Measurements from ENCODE around the gene TMEM252.

The TMEM252 gene

GRCh38 chr9:68500457-68501381 lies 40.0 kb downstream of the TMEM252 start:
- H3K27ac ChIP-seq (ENCODE audit: low read depth, low read length) = no peak overlapping the region
- peaks cover 0 to 6% (median 0%) of the 10 kb centered on the region in 5 donors for H3K36me3 ChIP-seq (ENCODE audit: control insufficient read depth in 5 of 5, insufficient read depth in 5 of 5, low read length in 5 of 5)
- no peaks in the 10 kb centered on the region for H3K27me3 ChIP-seq (ENCODE audit: control insufficient read depth in 5 of 5, insufficient read depth in 4 of 5, low read length in 5 of 5)
- no peaks in the 10 kb centered on the region for H3K9me3 ChIP-seq (ENCODE audit: control insufficient read depth in 5 of 5, low read length in 5 of 5)
- peaks cover 0 to 3% (median 0%) of the 10 kb centered on the region in 5 donors for H3K4me1 ChIP-seq (ENCODE audit: control insufficient read depth in 5 of 5, insufficient read depth in 5 of 5, low read length in 5 of 5)
- no peak overlapping the region for H3K4me3 ChIP-seq (ENCODE audit: low read depth in 1 of 5, low read length in 5 of 5)
- no peak overlapping the region for H3K9ac ChIP-seq (ENCODE audit: low read length in 5 of 5)

DNA sequence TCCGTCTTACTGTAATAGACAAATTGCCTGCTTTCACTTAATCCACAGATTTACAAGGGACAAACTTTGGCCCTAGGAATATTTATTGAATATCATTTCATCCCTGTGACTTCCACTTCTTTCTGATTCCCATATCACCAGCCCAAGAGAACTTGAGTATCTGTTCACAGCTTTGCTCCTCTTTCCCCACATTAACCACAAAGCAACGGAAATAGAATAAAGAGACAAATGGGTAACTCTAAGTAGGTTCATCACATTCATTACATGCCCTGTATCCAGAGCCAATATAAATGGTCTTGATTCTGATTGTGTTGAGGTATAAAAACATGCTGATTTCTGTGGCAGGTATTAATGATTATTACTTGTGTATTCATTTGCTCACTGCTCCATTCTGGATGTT lies 41.9 kb downstream of the TMEM252 start:
- no peak overlapping the region for H3K27ac ChIP-seq (ENCODE audit: low read depth, low read length)
- no peak overlapping the region for H3K9ac ChIP-seq (ENCODE audit: low read length in 5 of 5)
- no peaks in the 10 kb centered on the region for H3K9me3 ChIP-seq (ENCODE audit: control insufficient read depth in 5 of 5, low read length in 5 of 5)
- H3K27me3 ChIP-seq (ENCODE audit: control insufficient read depth in 5 of 5, insufficient read depth in 4 of 5, low read length in 5 of 5) = no peaks in the 10 kb centered on the region
- H3K4me1 ChIP-seq (ENCODE audit: control insufficient read depth in 5 of 5, insufficient read depth in 5 of 5, low read length in 5 of 5) = peaks cover 0 to 2% (median 0%) of the 10 kb centered on the region in 5 donors
- peaks cover 0 to 6% (median 0%) of the 10 kb centered on the region in 5 donors for H3K36me3 ChIP-seq (ENCODE audit: control insufficient read depth in 5 of 5, insufficient read depth in 5 of 5, low read length in 5 of 5)
- no peak overlapping the region for H3K4me3 ChIP-seq (ENCODE audit: low read depth in 1 of 5, low read length in 5 of 5)

DNA sequence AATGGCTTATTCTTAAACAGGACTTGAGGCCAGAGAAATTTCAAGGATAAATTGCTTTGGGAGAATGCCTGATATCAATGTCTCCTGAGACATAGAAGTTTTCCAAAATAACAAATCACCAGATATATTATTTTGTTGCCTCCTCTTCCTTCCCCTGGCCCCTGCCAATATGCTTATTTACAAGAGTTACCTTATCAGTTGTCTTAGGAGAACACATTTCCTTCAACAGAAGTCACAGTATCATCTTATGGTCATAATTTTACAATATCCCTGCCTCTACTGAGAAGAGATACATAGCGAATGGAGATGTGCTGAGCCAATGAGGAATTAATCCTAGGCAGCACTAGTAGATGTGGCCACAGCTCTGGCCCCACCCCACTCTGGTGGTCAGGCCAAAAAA lies 43.1 kb downstream of the TMEM252 start:
- Histone ChIP-seq H3K27ac (ENCODE audit: low read depth, low read length) (no peak overlapping the region), H3K4me3 (ENCODE audit: low read depth in 1 of 5, low read length in 5 of 5) (no peak overlapping the region), H3K27me3 (ENCODE audit: control insufficient read depth in 5 of 5, insufficient read depth in 4 of 5, low read length in 5 of 5) (no peaks in the 10 kb centered on the region), H3K36me3 (ENCODE audit: control insufficient read depth in 5 of 5, insufficient read depth in 5 of 5, low read length in 5 of 5) (peaks cover 0 to 6% (median 0%) of the 10 kb centered on the region in 5 donors), H3K9ac (ENCODE audit: low read length in 5 of 5) (no peak overlapping the region), H3K9me3 (ENCODE audit: control insufficient read depth in 5 of 5, low read length in 5 of 5) (no peaks in the 10 kb centered on the region), H3K4me1 (ENCODE audit: control insufficient read depth in 5 of 5, insufficient read depth in 5 of 5, low read length in 5 of 5) (peaks cover 0 to 2% (median 0%) of the 10 kb centered on the region in 5 donors)

GRCh38 chr9:68496356-68496755 lies 44.3 kb downstream of the TMEM252 start:
- peaks cover 0 to 2% (median 0%) of the 10 kb centered on the region in 5 donors for H3K4me1 ChIP-seq (ENCODE audit: control insufficient read depth in 5 of 5, insufficient read depth in 5 of 5, low read length in 5 of 5)
- no peaks in the 10 kb centered on the region for H3K27me3 ChIP-seq (ENCODE audit: control insufficient read depth in 5 of 5, insufficient read depth in 4 of 5, low read length in 5 of 5)
- H3K9ac ChIP-seq (ENCODE audit: low read length in 5 of 5) = no peak overlapping the region
- no peak overlapping the region for H3K4me3 ChIP-seq (ENCODE audit: low read depth in 1 of 5, low read length in 5 of 5)
- no peak overlapping the region for H3K27ac ChIP-seq (ENCODE audit: low read depth, low read length)
- H3K9me3 ChIP-seq (ENCODE audit: control insufficient read depth in 5 of 5, low read length in 5 of 5) = no peaks in the 10 kb centered on the region
- H3K36me3 ChIP-seq (ENCODE audit: control insufficient read depth in 5 of 5, insufficient read depth in 5 of 5, low read length in 5 of 5) = peaks cover 0 to 6% (median 0%) of the 10 kb centered on the region in 5 donors

DNA sequence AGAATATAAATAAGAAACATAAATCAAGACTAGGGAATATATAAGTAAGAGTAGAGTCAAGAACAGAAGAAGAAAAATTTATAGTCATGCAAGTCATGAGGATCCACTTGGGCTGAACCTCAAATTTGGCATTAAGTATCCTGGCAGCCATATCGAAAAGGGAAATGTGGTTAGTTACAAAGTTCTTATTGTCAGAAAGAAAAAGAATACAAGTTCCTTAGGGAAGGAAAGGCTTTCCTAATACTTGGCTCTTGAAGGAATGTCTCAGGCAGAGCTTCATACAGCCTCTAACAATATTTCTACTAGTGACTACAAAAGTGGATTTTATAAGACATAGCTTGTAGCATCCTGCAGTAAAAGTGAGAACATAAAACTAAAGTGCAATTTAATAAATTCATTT lies 45.4 kb downstream of the TMEM252 start:
- Histone ChIP-seq H3K9me3 (ENCODE audit: control insufficient read depth in 5 of 5, low read length in 5 of 5) (no peaks in the 10 kb centered on the region), H3K9ac (ENCODE audit: low read length in 5 of 5) (no peak overlapping the region), H3K36me3 (ENCODE audit: control insufficient read depth in 5 of 5, insufficient read depth in 5 of 5, low read length in 5 of 5) (peaks cover 0 to 3% (median 0%) of the 10 kb centered on the region in 5 donors), H3K27me3 (ENCODE audit: control insufficient read depth in 5 of 5, insufficient read depth in 4 of 5, low read length in 5 of 5) (no peaks in the 10 kb centered on the region), H3K27ac (ENCODE audit: low read depth, low read length) (no peak overlapping the region), H3K4me3 (ENCODE audit: low read depth in 1 of 5, low read length in 5 of 5) (no peak overlapping the region), H3K4me1 (ENCODE audit: control insufficient read depth in 5 of 5, insufficient read depth in 5 of 5, low read length in 5 of 5) (peaks cover 0 to 2% (median 0%) of the 10 kb centered on the region in 5 donors)

GRCh38 chr9:68493958-68494577 lies 46.6 kb downstream of the TMEM252 start:
- H3K4me1 ChIP-seq (ENCODE audit: control insufficient read depth in 5 of 5, insufficient read depth in 5 of 5, low read length in 5 of 5) = peaks cover 0 to 2% (median 0%) of the 10 kb centered on the region in 5 donors
- no peak overlapping the region for H3K27ac ChIP-seq (ENCODE audit: low read depth, low read length)
- no peaks in the 10 kb centered on the region for H3K27me3 ChIP-seq (ENCODE audit: control insufficient read depth in 5 of 5, insufficient read depth in 4 of 5, low read length in 5 of 5)
- no peak overlapping the region for H3K9ac ChIP-seq (ENCODE audit: low read length in 5 of 5)
- no peak overlapping the region for H3K4me3 ChIP-seq (ENCODE audit: low read depth in 1 of 5, low read length in 5 of 5)
- no peaks in the 10 kb centered on the region for H3K36me3 ChIP-seq (ENCODE audit: control insufficient read depth in 5 of 5, insufficient read depth in 5 of 5, low read length in 5 of 5)
- H3K9me3 ChIP-seq (ENCODE audit: control insufficient read depth in 5 of 5, low read length in 5 of 5) = no peaks in the 10 kb centered on the region

DNA sequence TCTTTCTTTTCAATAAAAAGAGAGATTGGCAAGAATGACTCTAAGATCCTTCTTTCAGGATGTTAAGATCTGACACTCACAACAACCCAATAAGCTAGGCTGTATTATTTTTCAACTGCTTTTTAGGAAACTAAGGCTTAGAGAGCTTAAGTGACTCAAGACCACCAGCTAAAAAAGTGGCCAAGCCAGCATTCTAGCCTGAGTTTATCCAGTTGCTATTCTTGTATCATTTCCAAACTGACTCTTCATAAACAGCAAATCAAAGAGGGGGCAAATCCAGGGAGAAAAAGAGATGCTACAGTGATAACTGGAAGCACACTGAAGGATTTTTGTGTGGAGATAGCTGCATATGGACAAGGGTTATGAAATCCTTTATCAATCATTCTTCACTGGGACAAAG lies 47.1 kb downstream of the TMEM252 start:
- no peak overlapping the region for H3K27ac ChIP-seq (ENCODE audit: low read depth, low read length)
- H3K4me1 ChIP-seq (ENCODE audit: control insufficient read depth in 5 of 5, insufficient read depth in 5 of 5, low read length in 5 of 5) = peaks cover 0 to 2% (median 0%) of the 10 kb centered on the region in 5 donors
- no peaks in the 10 kb centered on the region for H3K27me3 ChIP-seq (ENCODE audit: control insufficient read depth in 5 of 5, insufficient read depth in 4 of 5, low read length in 5 of 5)

DNA sequence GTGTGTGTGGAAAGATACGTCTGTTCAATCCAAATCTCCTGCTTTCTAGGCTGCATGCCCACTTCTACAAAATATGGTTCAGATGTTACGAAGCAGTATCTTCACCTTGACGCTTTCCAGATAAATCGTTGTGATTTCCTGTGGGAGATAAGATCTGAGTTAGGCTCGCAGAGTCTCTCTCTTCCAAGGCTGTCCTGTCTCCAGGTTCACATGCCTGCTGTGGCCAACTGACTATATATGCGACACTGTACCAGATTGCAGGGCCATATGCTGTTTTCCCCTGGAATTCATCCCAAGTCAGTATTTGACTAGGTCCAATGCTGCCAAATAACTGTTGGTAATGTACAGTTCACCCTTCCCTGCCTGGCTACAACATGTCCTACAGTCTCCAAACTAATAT lies 47.9 kb downstream of the TMEM252 start:
- Histone ChIP-seq H3K27me3 (ENCODE audit: control insufficient read depth in 5 of 5, insufficient read depth in 4 of 5, low read length in 5 of 5) (no peaks in the 10 kb centered on the region), H3K4me1 (ENCODE audit: control insufficient read depth in 5 of 5, insufficient read depth in 5 of 5, low read length in 5 of 5) (peaks cover 0 to 2% (median 0%) of the 10 kb centered on the region in 5 donors), H3K27ac (ENCODE audit: low read depth, low read length) (no peak overlapping the region), H3K9ac (ENCODE audit: low read length in 5 of 5) (no peak overlapping the region), H3K4me3 (ENCODE audit: low read depth in 1 of 5, low read length in 5 of 5) (no peak overlapping the region), H3K36me3 (ENCODE audit: control insufficient read depth in 5 of 5, insufficient read depth in 5 of 5, low read length in 5 of 5) (no peaks in the 10 kb centered on the region), H3K9me3 (ENCODE audit: control insufficient read depth in 5 of 5, low read length in 5 of 5) (no peaks in the 10 kb centered on the region)

More for the DNA sequence above, 47.1 kb downstream of the TMEM252 start:
- Histone ChIP-seq H3K9me3 (ENCODE audit: control insufficient read depth in 5 of 5, low read length in 5 of 5) (no peaks in the 10 kb centered on the region), H3K4me3 (ENCODE audit: low read depth in 1 of 5, low read length in 5 of 5) (no peak overlapping the region), H3K36me3 (ENCODE audit: control insufficient read depth in 5 of 5, insufficient read depth in 5 of 5, low read length in 5 of 5) (no peaks in the 10 kb centered on the region), H3K9ac (ENCODE audit: low read length in 5 of 5) (no peak overlapping the region)

- Histone ChIP-seq H3K27ac (ENCODE audit: low read depth, low read length) (no peak overlapping the region), H3K9me3 (ENCODE audit: control insufficient read depth in 5 of 5, low read length in 5 of 5) (peaks cover 0 to 18% (median 8%) of the 10 kb centered on the region in 5 donors), H3K4me3 (ENCODE audit: low read depth in 1 of 5, low read length in 5 of 5) (no peak overlapping the region), H3K27me3 (ENCODE audit: control insufficient read depth in 5 of 5, insufficient read depth in 4 of 5, low read length in 5 of 5) (no peaks in the 10 kb centered on the region), H3K4me1 (ENCODE audit: control insufficient read depth in 5 of 5, insufficient read depth in 5 of 5, low read length in 5 of 5) (peaks cover 0 to 2% (median 0%) of the 10 kb centered on the region in 5 donors), H3K36me3 (ENCODE audit: control insufficient read depth in 5 of 5, insufficient read depth in 5 of 5, low read length in 5 of 5) (peaks cover 0 to 8% (median 6%) of the 10 kb centered on the region in 5 donors), H3K9ac (ENCODE audit: low read length in 5 of 5) (no peak overlapping the region)
Measured at GRCh38 chr9:68489646-68490045, 51.0 kb downstream of the TMEM252 start.

GRCh38 chr9:68488126-68488525 lies 52.6 kb downstream of the TMEM252 start:
- H3K36me3 ChIP-seq (ENCODE audit: control insufficient read depth in 5 of 5, insufficient read depth in 5 of 5, low read length in 5 of 5) = peaks cover 4 to 12% (median 8%) of the 10 kb centered on the region in 5 donors
- no peak overlapping the region for H3K27ac ChIP-seq (ENCODE audit: low read depth, low read length)
- H3K9ac ChIP-seq (ENCODE audit: low read length in 5 of 5) = no peak overlapping the region

More at GRCh38 chr9:68488126-68488525, 52.6 kb downstream of the TMEM252 start:
- Histone ChIP-seq H3K9me3 (ENCODE audit: control insufficient read depth in 5 of 5, low read length in 5 of 5) (peaks cover 0 to 18% (median 8%) of the 10 kb centered on the region in 5 donors), H3K4me3 (ENCODE audit: low read depth in 1 of 5, low read length in 5 of 5) (no peak overlapping the region), H3K27me3 (ENCODE audit: control insufficient read depth in 5 of 5, insufficient read depth in 4 of 5, low read length in 5 of 5) (no peaks in the 10 kb centered on the region), H3K4me1 (ENCODE audit: control insufficient read depth in 5 of 5, insufficient read depth in 5 of 5, low read length in 5 of 5) (no peaks in the 10 kb centered on the region)
